Measurements from ENCODE around the gene MAGIX.
"Not testable (repeated sequence)": the region's sequence is repeated elsewhere in the genome, so short reads cannot be mapped to it uniquely, and the experiment has no call there.

The MAGIX gene

DNA sequence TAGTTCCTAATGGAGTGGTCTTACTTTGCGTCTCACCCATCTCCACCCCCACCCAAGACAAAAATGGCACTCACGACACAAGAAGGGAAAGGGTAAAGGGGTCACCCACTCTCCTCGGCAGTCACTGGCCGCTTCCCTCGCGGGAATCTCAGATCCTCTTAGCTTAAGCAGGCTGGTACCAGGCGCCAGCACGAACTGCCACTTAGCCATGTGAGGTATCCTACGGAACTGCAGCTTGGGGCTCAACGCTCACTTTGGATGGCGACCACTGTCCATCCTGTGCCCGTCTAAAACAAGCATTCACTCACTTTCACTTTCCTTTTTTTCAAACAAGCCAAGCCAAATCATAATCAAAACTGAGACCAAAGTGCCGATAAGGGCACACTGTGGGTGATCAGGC is 14.6 kb upstream of the MAGIX start:
- TF ChIP-seq, protein P1, sequence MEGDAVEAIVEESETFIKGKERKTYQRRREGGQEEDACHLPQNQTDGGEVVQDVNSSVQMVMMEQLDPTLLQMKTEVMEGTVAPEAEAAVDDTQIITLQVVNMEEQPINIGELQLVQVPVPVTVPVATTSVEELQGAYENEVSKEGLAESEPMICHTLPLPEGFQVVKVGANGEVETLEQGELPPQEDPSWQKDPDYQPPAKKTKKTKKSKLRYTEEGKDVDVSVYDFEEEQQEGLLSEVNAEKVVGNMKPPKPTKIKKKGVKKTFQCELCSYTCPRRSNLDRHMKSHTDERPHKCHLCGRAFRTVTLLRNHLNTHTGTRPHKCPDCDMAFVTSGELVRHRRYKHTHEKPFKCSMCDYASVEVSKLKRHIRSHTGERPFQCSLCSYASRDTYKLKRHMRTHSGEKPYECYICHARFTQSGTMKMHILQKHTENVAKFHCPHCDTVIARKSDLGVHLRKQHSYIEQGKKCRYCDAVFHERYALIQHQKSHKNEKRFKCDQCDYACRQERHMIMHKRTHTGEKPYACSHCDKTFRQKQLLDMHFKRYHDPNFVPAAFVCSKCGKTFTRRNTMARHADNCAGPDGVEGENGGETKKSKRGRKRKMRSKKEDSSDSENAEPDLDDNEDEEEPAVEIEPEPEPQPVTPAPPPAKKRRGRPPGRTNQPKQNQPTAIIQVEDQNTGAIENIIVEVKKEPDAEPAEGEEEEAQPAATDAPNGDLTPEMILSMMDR (conservative IDR thresholded peaks at IDR 0.05; ENCODE audit: control insufficient read depth, insufficient read depth, low read depth, low read length), result no peak
- H3K4me3 ChIP-seq (ENCODE audit: control insufficient read depth, low read depth, low read length), result no peak overlapping the region
- no peak for DNase-seq (ENCODE audit: low read depth)

DNA sequence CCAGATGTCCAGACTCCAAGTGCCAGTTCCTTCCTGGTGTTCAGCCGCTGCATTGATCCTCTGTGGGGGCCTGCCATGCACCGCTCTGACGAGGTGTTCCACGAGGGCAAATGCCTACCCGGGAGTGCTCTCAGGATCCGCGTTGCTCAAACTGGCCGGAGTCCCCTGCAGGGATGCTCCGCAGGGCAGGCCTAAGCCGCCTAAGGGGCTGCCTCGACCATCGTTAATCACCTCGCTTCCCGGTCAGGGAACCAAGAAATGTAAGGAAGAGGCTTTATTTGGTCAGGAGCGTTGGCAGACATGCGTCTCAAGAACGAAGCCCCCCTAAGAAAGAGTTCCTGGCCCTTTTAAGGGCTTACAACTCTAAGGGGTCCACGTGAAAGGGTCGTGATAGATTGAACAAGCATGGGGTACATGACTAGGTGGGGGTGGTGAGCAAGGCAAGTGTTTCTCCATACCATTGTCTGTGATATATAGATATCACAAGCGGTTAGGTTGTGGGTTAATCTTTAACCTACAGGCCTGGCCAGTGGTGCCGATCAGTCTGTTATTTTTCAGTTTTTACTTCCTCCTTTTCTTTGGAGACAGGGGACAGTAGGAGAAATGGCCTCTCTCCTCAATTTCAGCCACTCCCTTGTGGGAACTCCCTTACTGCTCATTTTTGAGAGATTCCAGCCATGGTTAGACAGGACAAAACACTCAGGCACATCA is 14.0 kb upstream of the MAGIX start:
- H3K4me3 ChIP-seq (ENCODE audit: control insufficient read depth, low read depth, low read length); DNase-seq (ENCODE audit: low read depth): not testable (repeated sequence)

DNA sequence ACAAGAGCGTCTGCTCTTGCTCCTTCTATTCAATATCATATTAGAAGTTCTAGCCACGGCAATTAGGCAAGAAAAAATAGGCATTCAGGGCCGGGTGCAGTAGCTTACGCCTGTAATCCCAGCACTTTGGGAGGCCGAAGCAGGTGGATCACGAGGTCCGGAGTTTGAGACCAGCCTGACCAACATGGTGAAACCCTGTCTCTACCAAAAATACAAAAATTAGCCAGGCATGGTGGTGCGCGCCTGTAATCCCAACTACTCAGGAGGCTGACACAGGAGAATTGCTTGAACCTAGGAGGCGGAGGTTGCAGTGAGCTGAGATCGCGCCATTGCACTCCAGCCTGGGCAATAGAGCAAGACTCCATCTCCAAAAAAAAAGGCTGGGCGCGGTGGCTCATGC is 13.3 kb upstream of the MAGIX start:
- DNase-seq (ENCODE audit: low read depth); H3K4me3 ChIP-seq (ENCODE audit: control insufficient read depth, low read depth, low read length): not testable (repeated sequence)

DNA sequence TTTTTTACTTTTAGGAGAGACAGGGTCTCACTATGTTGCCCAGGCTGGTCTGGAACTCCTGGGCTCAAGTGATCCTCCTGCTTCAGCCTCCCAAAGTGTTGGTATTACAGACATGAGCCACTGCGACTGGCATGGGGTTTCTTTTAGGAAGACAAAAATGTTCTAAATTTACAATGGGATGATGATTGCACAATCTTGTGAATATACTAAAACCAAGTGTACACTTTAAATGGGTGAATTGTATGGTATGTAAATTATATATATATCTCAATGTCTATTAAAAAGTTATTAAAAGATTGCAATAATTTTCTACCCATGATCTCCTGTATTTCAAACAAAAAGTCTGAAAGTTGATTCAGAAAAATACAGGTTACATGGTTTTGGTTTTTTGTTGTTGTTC is 9.1 kb upstream of the MAGIX start:
- H3K4me3 ChIP-seq (ENCODE audit: control insufficient read depth, low read depth, low read length), result no peak overlapping the region
- TF ChIP-seq, protein P1 (conservative IDR thresholded peaks at IDR 0.05; ENCODE audit: control insufficient read depth, insufficient read depth, low read depth, low read length), result no peak
- DNase-seq (ENCODE audit: low read depth), result no peak

DNA sequence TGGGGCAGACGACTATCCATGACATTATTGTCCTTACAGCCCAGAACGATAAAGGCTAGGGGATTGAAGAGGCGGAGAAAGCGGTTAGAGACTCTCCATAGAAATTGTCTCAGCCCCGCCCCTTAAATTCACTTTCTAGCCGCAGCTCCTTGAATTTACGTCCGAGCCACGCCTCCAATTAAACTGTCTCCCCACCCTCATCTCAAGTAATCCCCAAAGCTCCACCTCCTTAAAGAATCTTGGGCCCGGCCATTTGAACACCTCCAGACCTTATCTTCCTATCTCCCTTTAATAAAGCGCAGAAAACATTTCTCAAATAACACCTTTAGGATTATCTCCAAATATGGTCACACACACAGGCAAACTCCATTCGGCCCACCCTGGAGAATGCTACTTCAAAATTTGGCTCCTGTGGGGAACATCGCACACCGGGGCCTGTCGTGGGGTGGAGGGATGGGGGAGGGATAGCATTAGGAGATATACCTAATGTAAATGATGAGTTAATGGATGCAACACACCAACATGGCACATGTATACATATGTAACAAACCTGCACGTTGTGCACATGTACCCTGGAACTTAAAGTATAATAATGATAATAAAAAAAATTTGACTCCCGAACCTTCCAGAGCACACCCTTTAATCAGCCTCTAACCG is 7.2 kb upstream of the MAGIX start:
- H3K4me3 ChIP-seq (ENCODE audit: control insufficient read depth, low read depth, low read length), result peak overlapping the region; percentile 40
- TF ChIP-seq, protein P1 (conservative IDR thresholded peaks at IDR 0.05; ENCODE audit: control insufficient read depth, insufficient read depth, low read depth, low read length), result no peak
- peak; percentile 68 for DNase-seq (ENCODE audit: low read depth)

DNA sequence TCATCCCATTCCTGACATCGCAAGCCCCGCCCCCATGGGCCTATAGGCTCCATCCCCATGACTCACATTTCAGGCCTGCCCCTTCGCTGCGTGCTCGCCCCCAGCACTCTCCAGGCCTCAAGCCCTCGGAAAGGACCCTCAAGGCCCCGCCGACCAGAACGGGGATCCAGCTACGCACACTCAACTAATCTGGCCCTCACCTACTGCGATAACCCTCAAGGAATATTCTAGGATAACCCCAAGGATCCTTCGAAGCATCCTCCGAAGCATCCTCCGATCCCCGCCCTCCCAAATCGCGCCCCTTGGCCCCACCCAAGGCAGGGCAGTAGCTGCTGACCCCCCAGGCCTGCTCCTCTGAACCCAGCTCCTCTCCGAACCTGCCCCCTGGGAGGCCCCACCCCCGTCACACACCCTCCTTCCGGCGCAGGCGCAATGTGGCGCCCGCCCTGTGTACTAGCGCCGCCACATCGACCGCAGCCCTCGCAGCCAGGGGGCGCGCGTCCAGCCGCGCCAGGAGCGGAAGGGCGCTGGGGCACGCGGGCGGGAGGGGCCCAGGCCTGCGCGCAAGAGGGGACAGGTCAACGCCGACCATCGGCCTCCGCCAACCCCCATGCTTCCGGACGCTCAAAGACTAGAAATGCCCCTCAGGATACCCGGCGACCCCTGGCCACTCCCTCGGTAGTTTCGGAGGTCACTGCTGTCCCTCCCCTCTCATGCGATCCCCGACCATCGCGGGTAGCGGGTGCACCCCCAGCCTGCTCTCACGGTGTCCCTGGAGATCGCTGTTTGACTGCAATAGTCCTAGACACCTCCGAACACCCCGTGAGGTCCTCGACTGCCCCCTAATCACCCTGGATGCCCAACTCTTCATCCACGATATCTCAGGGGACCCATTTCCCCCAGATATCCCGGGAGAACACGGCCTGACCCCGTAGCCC is 6.4 kb upstream of the MAGIX start:
- TF ChIP-seq, protein P1 (conservative IDR thresholded peaks at IDR 0.05; ENCODE audit: control insufficient read depth, insufficient read depth, low read depth, low read length), result no peak
- peak; percentile 87 for DNase-seq (ENCODE audit: low read depth)
- H3K4me3 ChIP-seq (ENCODE audit: control insufficient read depth, low read depth, low read length), result peak overlapping the region; percentile 40

DNA sequence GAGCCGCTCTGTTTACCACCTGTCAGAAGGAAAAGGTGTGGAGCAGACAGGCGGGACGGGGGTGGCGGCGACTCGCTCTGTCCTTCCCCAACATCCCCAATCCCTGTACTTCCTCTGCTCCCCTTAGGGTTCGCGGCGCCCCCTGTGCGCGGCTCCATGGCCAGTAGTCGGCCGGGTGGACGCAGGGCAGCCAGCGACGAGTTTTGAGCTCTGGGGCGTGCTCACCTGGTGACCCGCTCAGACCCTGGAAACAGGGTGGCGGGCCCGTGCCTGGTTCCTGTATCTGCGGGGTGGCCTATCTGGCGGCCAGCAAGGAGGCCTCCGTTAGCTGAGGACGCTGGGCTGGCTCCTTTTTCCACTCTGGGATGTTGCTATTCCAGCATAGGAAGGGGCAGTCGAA is 5.4 kb upstream of the MAGIX start:
- TF ChIP-seq, protein P1 (conservative IDR thresholded peaks at IDR 0.05; ENCODE audit: control insufficient read depth, insufficient read depth, low read depth, low read length), result no peak
- DNase-seq (ENCODE audit: low read depth), result no peak
- H3K4me3 ChIP-seq (ENCODE audit: control insufficient read depth, low read depth, low read length), result no peak overlapping the region

All from fibroblast of mammary gland (primary cell).